Upper lobe of left lung (tissue), 6 donors: ENCODE data around the gene RPS13. TPM values are rescaled to one million over a fixed set of nuclear protein-coding genes. Genes with fewer than 3 reads are reported as not detected.

Experiments
- ATAC-seq, 2 donors: fragments of 200-7000 bp; cut with Tn5 transposase; one replicate each; pipeline ENCODE4 v1.9.1; 2022; ENCODE audit warnings: mild to moderate bottlenecking in 2 of 2, moderate library complexity in 2 of 2; ENCODE audit not compliant: low FRiP score in 2 of 2
- DNase-seq, 2 donors: peaks; one replicate each; pipeline ENCODE4 v3.0.0-alpha.2; 2019 to 2020
- H3K27ac ChIP-seq, 4 donors: fragments of 200-600 bp; sonication (generic); one replicate each; pipeline ENCODE4 v1.5.1; 2016 to 2019
- H3K27me3 ChIP-seq, 4 donors: fragments of 200-600 bp; sonication (generic); one replicate each; pipeline ENCODE4 v1.5.1; 2017 to 2019
- H3K36me3 ChIP-seq, 4 donors: fragments of 200-600 bp; sonication (generic); one replicate each; pipeline ENCODE4 v1.5.1; 2016 to 2019
- H3K4me1 ChIP-seq, 4 donors: fragments of 200-600 bp; sonication (generic); one replicate each; pipeline ENCODE4 v1.5.1; 2018 to 2019
- H3K4me3 ChIP-seq, 4 donors: fragments of 200-600 bp; sonication (generic); one replicate each; pipeline ENCODE4 v1.5.1; 2017 to 2019; ENCODE audit warnings: mild to moderate bottlenecking in 2 of 4, moderate library complexity in 1 of 4
- H3K9me3 ChIP-seq, 4 donors: fragments of 200-600 bp; sonication (generic); one replicate each; pipeline ENCODE4 v1.5.1; 2018 to 2019
- EP300 ChIP-seq, 4 donors: sonication (generic); formaldehyde crosslinking; IDR thresholded peaks; one replicate each; pipeline ENCODE4 v1.5.1; 2017; ENCODE audit warnings: antibody characterized with exemption in 4 of 4, control low read depth in 2 of 4
- POLR2A ChIP-seq, 4 donors: fragments of 450-650 bp; IDR thresholded peaks; one replicate each; pipeline ENCODE4 v1.5.1; 2016 to 2017; ENCODE audit warnings: antibody characterized with exemption in 4 of 4, mild to moderate bottlenecking in 2 of 4
- POLR2AphosphoS5 ChIP-seq, 2 donors: sonication (generic); formaldehyde crosslinking; IDR thresholded peaks; one replicate each; pipeline ENCODE4 v1.5.1; 2017; ENCODE audit warnings: antibody characterized with exemption in 2 of 2
- WGBS, 2 donors: methylation state at CpG; one replicate each; pipeline ENCODE4 v1.1.5; 2017 to 2018; 5-methylcytosine and 5-hydroxymethylcytosine counted together
- total RNA-seq, 6 donors: library from RNA; depleted of rRNA in 4 of 6; stranded (reverse); fragments of >200 nt in 4 of 6; gene quantifications; one replicate each; pipeline versions ENCODE4 v1.1.0 to v1.2.1, GENCODE V29; 2016 to 2021
- TF ChIP-seq, protein P1 (sequence below), 6 experiments: fragments of 450-650 bp in 4 of 6; fragments of 200-600 bp in 2 of 6; sonication (generic) in 2 of 6; IDR thresholded peaks; one replicate each; pipeline ENCODE4 v1.5.1; 2016 to 2019; ENCODE audit warnings: antibody characterized with exemption in 6 of 6
- donor health status: DM: no; HTN: no; CAD: no; lungs with moderate emphysema.
- donor health status: DM: no; HTN: yes; CAD: no; lungs with severe emphysema.

The RPS13 gene
- total RNA-seq, 6 donors from 2014 or later, result 263 to 1,313 (median 751) TPM

GRCh38 chr11:17076517-17077239 is 789 bp downstream of the RPS13 start:
- no peak for ATAC-seq
- Histone ChIP-seq H3K27me3 (no peaks in the 10 kb centered on the region), H3K36me3 (peaks cover 12 to 40% (median 28%) of the 10 kb centered on the region in 4 donors), H3K4me3 (peak overlapping the region; percentile 48 to 98 (median 82)), H3K9me3 (no peaks in the 10 kb centered on the region), H3K27ac (peak overlapping the region; percentile 88 to 99 (median 94)), H3K4me1 (peaks cover 24 to 34% (median 27%) of the 10 kb centered on the region in 4 donors)
- DNase-seq, result peak in 1 of 2 donors; percentile 27
- 13 to 26% methylated on average over 11 to 15 of the region's 15 CpGs for WGBS, 2 donors
- TF ChIP-seq, protein P1, sequence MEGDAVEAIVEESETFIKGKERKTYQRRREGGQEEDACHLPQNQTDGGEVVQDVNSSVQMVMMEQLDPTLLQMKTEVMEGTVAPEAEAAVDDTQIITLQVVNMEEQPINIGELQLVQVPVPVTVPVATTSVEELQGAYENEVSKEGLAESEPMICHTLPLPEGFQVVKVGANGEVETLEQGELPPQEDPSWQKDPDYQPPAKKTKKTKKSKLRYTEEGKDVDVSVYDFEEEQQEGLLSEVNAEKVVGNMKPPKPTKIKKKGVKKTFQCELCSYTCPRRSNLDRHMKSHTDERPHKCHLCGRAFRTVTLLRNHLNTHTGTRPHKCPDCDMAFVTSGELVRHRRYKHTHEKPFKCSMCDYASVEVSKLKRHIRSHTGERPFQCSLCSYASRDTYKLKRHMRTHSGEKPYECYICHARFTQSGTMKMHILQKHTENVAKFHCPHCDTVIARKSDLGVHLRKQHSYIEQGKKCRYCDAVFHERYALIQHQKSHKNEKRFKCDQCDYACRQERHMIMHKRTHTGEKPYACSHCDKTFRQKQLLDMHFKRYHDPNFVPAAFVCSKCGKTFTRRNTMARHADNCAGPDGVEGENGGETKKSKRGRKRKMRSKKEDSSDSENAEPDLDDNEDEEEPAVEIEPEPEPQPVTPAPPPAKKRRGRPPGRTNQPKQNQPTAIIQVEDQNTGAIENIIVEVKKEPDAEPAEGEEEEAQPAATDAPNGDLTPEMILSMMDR (IDR thresholded peaks at IDR 0.05), result no peak
- TF ChIP-seq POLR2A (IDR thresholded peaks at IDR 0.05) (no peak), EP300 (IDR thresholded peaks at IDR 0.05) (no peak), POLR2AphosphoS5 (IDR thresholded peaks at IDR 0.05) (no peak)

- Histone ChIP-seq H3K27ac (no peak overlapping the region), H3K9me3 (no peaks in the 10 kb centered on the region), H3K27me3 (no peaks in the 10 kb centered on the region), H3K36me3 (peaks cover 12 to 40% (median 28%) of the 10 kb centered on the region in 4 donors), H3K4me3 (peak overlapping the region in 1 of 4 donors; percentile 71), H3K4me1 (peaks cover 24 to 34% (median 27%) of the 10 kb centered on the region in 4 donors)
- TF ChIP-seq, protein P1 (IDR thresholded peaks at IDR 0.05), result no peak
- TF ChIP-seq POLR2A (IDR thresholded peaks at IDR 0.05), result no peak
- no peak for TF ChIP-seq EP300 (IDR thresholded peaks at IDR 0.05)
- TF ChIP-seq POLR2AphosphoS5 (IDR thresholded peaks at IDR 0.05), result no peak
- 67 to 75% methylated on average over 5 of the region's 5 CpGs for WGBS, 2 donors
- DNase-seq, result no peak
- no peak for ATAC-seq
These were observed 2.0 kb downstream of the RPS13 start for GRCh38 chr11:17075506-17075905.

DNA sequence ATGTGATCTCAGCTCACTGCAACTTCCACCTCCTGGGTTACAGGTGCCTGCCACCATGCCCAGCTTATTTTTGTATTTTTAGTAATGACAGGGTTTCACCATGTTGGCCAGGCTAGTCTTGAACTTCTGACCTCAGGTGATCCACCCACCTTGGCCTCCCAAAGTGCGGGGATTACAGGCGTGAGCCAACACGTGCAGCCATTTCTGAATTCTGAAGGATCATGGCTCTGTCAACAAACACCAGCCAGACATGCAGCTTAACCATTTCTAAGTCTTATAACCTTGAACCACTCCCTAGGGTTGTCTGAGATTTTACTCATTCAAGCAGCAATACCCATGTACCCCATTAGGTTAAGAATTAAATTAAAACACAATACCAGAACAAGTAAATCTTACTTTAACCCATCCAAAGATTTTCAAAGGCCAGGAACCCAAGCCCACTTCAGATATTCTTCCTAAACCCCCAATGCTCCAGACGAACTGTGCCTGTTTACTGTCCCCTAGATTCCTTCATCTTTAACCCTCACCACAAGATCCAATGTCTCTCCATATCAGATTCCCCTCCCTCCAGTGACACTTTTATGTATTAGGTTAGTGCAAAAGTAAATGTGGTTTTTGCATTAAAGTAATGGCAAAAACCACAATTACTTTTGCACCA is 4.0 kb downstream of the RPS13 start:
- WGBS, 2 donors, result 64 to 69% methylated on average over 4 of the region's 4 CpGs
- DNase-seq (no peak), ATAC-seq (no peak)
- H3K27ac ChIP-seq, result no peak overlapping the region
- H3K27me3 ChIP-seq, result no peaks in the 10 kb centered on the region
- H3K36me3 ChIP-seq, result peaks cover 12 to 40% (median 28%) of the 10 kb centered on the region in 4 donors
- no peaks in the 10 kb centered on the region for H3K9me3 ChIP-seq
- no peak overlapping the region for H3K4me3 ChIP-seq
- peaks cover 22 to 30% (median 25%) of the 10 kb centered on the region in 4 donors for H3K4me1 ChIP-seq
- no peak for TF ChIP-seq EP300 (IDR thresholded peaks at IDR 0.05)
- TF ChIP-seq POLR2A (IDR thresholded peaks at IDR 0.05), result no peak
- no peak for TF ChIP-seq POLR2AphosphoS5 (IDR thresholded peaks at IDR 0.05)
- TF ChIP-seq, protein P1 (IDR thresholded peaks at IDR 0.05), result no peak

- TF ChIP-seq POLR2AphosphoS5 (IDR thresholded peaks at IDR 0.05) (no peak), EP300 (IDR thresholded peaks at IDR 0.05) (no peak), POLR2A (IDR thresholded peaks at IDR 0.05) (no peak)
- TF ChIP-seq, protein P1 (IDR thresholded peaks at IDR 0.05), result no peak
These were observed 10.1 kb downstream of the RPS13 start for GRCh38 chr11:17067417-17067816.

More at GRCh38 chr11:17067417-17067816, 10.1 kb downstream of the RPS13 start:
- no peak for ATAC-seq
- H3K9me3 ChIP-seq, result no peaks in the 10 kb centered on the region
- 87 to 98% methylated on average over 2 to 6 of the region's 6 CpGs for WGBS, 2 donors
- DNase-seq, result no peak
- peaks cover 0 to 6% (median 2%) of the 10 kb centered on the region in 4 donors for H3K36me3 ChIP-seq
- H3K4me3 ChIP-seq, result no peak overlapping the region
- no peaks in the 10 kb centered on the region for H3K4me1 ChIP-seq
- H3K27ac ChIP-seq, result no peak overlapping the region
- H3K27me3 ChIP-seq, result no peaks in the 10 kb centered on the region
